OCI-LY7 (cell line): Measurements from ENCODE around the gene SAMD15.

Source experiments
- CTCF ChIP-seq: fragments of 200-600 bp; sonication (generic); conservative IDR thresholded peaks from 2 replicates; pipeline ENCODE4 v1.5.1; 2014; ENCODE audit warnings: mild to moderate bottlenecking, antibody characterized with exemption, low read length, moderate library complexity, mixed read lengths
- EZH2phosphoT487 ChIP-seq: fragments of 200-600 bp; sonication (generic); IDR thresholded peaks from 2 replicates; pipeline ENCODE4 v1.6.1; 2018; ENCODE audit warnings: low read depth, borderline replicate concordance, mild to moderate bottlenecking, mixed run types, antibody characterized with exemption, low read length, moderate library complexity, mixed read lengths

DNA sequence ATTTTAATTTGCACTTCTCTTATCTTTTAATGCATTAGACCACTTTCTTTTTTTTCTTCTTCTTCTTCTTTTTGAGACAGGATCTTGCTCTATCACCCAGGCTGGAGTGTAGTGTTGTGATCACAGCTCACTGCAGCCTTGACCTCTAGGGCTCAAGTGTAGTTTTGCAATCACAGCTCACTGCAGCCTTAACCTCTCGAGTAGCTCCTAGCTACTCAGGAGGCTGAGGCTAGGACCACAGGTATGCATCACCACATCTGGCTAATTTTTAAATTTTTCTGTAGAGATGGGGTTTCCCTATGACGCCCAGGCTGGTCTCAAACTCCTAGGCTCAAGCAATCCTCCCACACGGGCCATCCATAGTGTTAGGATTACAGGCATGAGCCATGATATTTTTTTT lies 13.0 kb upstream of the SAMD15 start:
- TF ChIP-seq CTCF (no peak), EZH2phosphoT487 (no peak)
